GM12873 (cell line): ENCODE results near the gene UNC79.

Experiments used
- TF ChIP-seq, protein P1 (sequence below): IDR thresholded peaks from 2 replicates; pipeline ENCODE4 v1.5.1; 2012; ENCODE audit warnings: low read depth, mild to moderate bottlenecking, moderate library complexity, low read length, control low read depth; ENCODE audit not compliant: insufficient read depth; ENCODE audit errors: missing control alignments

The UNC79 gene

DNA sequence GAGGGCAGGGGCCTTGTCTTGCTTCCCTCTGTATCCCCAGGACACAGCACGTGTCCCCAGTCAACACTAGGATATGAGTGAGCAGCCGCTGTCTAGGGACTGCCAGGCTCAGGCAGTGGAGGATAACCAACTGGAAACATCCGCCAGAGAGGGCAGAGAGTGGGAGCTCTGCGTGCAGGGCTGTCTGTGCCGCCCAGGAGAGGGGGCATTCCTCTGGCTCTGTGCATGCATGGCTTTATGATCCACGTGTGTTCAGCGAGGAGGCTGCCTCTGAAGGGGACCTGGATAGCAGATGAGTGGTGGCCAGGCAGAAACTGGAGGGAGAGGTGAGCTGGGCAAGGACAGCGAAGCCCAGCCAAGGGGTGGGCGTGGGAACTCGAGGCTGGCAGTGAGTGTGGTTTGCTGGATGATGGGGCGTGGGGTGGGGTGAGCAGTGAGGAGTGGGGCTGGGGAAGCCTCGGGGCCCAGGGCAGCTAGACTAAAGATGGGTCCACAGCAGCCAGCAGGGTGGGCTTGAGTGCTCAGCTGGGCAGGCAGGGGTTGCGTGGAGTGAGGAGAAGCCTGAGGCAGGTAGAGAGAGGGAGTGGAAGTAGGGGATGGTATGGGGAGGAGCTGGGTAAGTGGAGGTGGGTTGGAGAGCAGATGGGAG, 284.7 kb downstream of the UNC79 start:
- TF ChIP-seq, protein P1, sequence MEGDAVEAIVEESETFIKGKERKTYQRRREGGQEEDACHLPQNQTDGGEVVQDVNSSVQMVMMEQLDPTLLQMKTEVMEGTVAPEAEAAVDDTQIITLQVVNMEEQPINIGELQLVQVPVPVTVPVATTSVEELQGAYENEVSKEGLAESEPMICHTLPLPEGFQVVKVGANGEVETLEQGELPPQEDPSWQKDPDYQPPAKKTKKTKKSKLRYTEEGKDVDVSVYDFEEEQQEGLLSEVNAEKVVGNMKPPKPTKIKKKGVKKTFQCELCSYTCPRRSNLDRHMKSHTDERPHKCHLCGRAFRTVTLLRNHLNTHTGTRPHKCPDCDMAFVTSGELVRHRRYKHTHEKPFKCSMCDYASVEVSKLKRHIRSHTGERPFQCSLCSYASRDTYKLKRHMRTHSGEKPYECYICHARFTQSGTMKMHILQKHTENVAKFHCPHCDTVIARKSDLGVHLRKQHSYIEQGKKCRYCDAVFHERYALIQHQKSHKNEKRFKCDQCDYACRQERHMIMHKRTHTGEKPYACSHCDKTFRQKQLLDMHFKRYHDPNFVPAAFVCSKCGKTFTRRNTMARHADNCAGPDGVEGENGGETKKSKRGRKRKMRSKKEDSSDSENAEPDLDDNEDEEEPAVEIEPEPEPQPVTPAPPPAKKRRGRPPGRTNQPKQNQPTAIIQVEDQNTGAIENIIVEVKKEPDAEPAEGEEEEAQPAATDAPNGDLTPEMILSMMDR, result no peak

DNA sequence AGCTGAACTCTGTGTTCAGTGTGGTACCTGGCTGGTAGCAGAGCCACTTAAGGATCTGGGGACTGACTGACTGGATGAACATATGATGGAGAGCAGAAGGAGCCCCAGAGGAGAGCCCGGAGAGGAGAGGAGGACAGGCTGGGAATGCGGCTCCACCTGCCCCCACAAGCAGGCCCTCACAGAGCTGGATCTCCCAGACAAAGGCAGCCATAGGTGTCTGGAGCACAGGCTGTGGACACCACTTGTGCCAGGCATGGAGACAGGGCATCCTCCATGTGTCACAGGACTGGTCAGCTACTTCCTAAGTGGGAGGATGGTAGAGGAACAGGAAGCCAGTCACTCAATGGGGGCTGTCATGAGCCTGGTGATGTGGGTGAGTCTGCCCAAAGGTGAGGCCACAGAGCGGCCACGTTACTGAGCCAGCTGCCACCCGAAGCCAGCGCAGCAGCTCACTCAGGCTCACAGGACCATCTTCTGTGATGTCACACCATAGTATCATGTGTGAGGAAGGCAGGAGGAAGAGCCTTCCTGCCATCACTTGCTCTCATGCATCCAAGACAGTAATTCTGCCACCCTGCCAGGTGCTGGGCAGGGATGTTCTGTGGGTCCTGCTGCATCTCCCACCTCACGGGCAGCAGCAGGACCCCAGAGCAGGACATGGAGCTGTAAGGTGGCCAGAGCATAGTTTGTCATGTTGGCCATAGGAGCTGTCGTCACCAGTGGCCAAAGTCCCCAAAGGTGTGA, 285.4 kb downstream of the UNC79 start:
- TF ChIP-seq, protein P1, result no peak

GRCh38 chr14:93716746-93717667, 286.3 kb downstream of the UNC79 start:
- TF ChIP-seq, protein P1, result no peak

GRCh38 chr14:93717668-93718320, 287.1 kb downstream of the UNC79 start:
- TF ChIP-seq, protein P1, result no peak

DNA sequence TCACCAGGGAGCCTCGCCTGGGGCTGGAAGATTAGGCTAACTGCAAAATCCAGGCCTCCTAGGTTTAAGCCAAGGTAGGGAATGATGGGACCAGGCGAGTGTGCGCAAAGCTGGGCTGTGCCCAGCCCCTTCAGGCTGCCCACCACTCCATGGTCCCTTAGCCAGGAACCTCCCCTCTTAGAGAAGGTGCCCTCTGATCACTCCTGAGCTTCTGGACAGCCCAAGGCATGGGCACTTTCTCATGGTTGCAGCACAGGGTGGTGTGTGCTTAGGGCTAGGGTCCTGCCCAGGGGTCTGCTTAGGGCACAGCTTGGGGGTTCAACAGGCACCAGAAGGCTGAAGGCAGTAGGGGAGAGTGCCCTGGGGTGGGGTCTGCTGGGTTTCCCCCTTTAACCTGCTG, 288.5 kb downstream of the UNC79 start:
- TF ChIP-seq, protein P1, result no peak

GRCh38 chr14:93720076-93720815, 289.5 kb downstream of the UNC79 start:
- TF ChIP-seq, protein P1, result no peak
